ENCODE measurements around the gene MDGA2.

GRCh38 chr14:47148686-47149085, 526.7 kb downstream of the MDGA2 start:
- TF ChIP-seq, protein P1, sequence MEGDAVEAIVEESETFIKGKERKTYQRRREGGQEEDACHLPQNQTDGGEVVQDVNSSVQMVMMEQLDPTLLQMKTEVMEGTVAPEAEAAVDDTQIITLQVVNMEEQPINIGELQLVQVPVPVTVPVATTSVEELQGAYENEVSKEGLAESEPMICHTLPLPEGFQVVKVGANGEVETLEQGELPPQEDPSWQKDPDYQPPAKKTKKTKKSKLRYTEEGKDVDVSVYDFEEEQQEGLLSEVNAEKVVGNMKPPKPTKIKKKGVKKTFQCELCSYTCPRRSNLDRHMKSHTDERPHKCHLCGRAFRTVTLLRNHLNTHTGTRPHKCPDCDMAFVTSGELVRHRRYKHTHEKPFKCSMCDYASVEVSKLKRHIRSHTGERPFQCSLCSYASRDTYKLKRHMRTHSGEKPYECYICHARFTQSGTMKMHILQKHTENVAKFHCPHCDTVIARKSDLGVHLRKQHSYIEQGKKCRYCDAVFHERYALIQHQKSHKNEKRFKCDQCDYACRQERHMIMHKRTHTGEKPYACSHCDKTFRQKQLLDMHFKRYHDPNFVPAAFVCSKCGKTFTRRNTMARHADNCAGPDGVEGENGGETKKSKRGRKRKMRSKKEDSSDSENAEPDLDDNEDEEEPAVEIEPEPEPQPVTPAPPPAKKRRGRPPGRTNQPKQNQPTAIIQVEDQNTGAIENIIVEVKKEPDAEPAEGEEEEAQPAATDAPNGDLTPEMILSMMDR (IDR thresholded peaks at IDR 0.05): no peak
- TF ChIP-seq POLR2AphosphoS5 (IDR thresholded peaks at IDR 0.05): no peak
- no peak for TF ChIP-seq EP300 (IDR thresholded peaks at IDR 0.05)
- TF ChIP-seq POLR2A (IDR thresholded peaks at IDR 0.05): no peak

All from stomach (tissue), 4 donors.